GM23248 (cell line): ENCODE measurements around the gene CACNG4. TPM values are rescaled to one million over a fixed set of nuclear protein-coding genes. Genes with fewer than 3 reads are reported as not detected.

Experiments used
- DNase-seq: peaks from one replicate; pipeline ENCODE4 v3.0.0-alpha.2; 2015
- H2AFZ ChIP-seq: fragments of 200-600 bp; sonication (generic); 2 replicates; pipeline ENCODE4 v1.6.1; 2016; ENCODE audit warnings: antibody characterized with exemption
- H3F3A ChIP-seq: fragments of 200-600 bp; sonication (generic); 2 replicates; pipeline ENCODE4 v1.6.1; 2016; ENCODE audit warnings: mild to moderate bottlenecking, antibody characterized with exemption, mixed run types; ENCODE audit not compliant: insufficient read depth
- H3K27ac ChIP-seq: fragments of 200-600 bp; sonication (generic); 2 replicates; pipeline ENCODE4 v1.5.1; 2016; ENCODE audit warnings: mild to moderate bottlenecking
- H3K27me3 ChIP-seq: fragments of 200-600 bp; sonication (generic); replicated peaks from 2 replicates; pipeline ENCODE4 v1.6.1; 2016; ENCODE audit warnings: mild to moderate bottlenecking; ENCODE audit not compliant: insufficient read depth
- H3K36me3 ChIP-seq: fragments of 200-600 bp; sonication (generic); 2 replicates; pipeline ENCODE4 v1.6.1; 2016; ENCODE audit warnings: low read depth, mild to moderate bottlenecking
- H3K4me1 ChIP-seq: fragments of 200-600 bp; sonication (generic); 2 replicates; pipeline ENCODE4 v1.6.1; 2016; ENCODE audit warnings: mild to moderate bottlenecking; ENCODE audit not compliant: insufficient read depth
- H3K4me2 ChIP-seq: fragments of 200-600 bp; sonication (generic); one replicate; pipeline ENCODE4 v1.6.1; 2016; ENCODE audit warnings: mild to moderate bottlenecking; ENCODE audit not compliant: unreplicated experiment
- H3K4me3 ChIP-seq: fragments of 200-600 bp; sonication (generic); 2 replicates; pipeline ENCODE4 v1.5.1; 2016; ENCODE audit warnings: mild to moderate bottlenecking
- H3K79me2 ChIP-seq: fragments of 200-600 bp; sonication (generic); 2 replicates; pipeline ENCODE4 v1.6.1; 2016; ENCODE audit warnings: mild to moderate bottlenecking; ENCODE audit not compliant: insufficient read depth
- H3K9ac ChIP-seq: fragments of 200-600 bp; sonication (generic); 2 replicates; pipeline ENCODE4 v1.6.1; 2016; ENCODE audit warnings: mild to moderate bottlenecking
- H3K9me2 ChIP-seq: fragments of 200-600 bp; sonication (generic); 2 replicates; pipeline ENCODE4 v1.6.1; 2016; ENCODE audit warnings: mixed run types, mild to moderate bottlenecking, moderate library complexity; ENCODE audit not compliant: insufficient read depth
- H3K9me3 ChIP-seq: fragments of 200-600 bp; sonication (generic); one replicate; pipeline ENCODE4 v1.6.1; 2017; ENCODE audit warnings: low read depth
- H4K20me1 ChIP-seq: fragments of 200-600 bp; sonication (generic); 2 replicates; pipeline ENCODE4 v1.6.0; 2016; ENCODE audit not compliant: insufficient read depth
- EZH2 ChIP-seq: fragments of 200-600 bp; sonication (generic); IDR thresholded peaks from 2 replicates; pipeline ENCODE4 v1.6.1; 2018; ENCODE audit warnings: antibody characterized with exemption, mild to moderate bottlenecking; ENCODE audit not compliant: insufficient read depth, poor library complexity, severe bottlenecking
- EZH2phosphoT487 ChIP-seq: fragments of 200-600 bp; sonication (generic); IDR thresholded peaks from 2 replicates; pipeline ENCODE4 v1.6.1; 2018; ENCODE audit warnings: antibody characterized with exemption, moderate library complexity, mild to moderate bottlenecking, low read depth; ENCODE audit not compliant: insufficient read depth
- WGBS, 2 experiments: methylation state at CpG; one replicate each; pipeline ENCODE4 v1.1.6; 2015 to 2017; ENCODE audit warnings: low lambda C conversion rate in 2 of 2, low coverage in 1 of 2; ENCODE audit errors: missing lambda C conversion rate in 2 of 2; 5-methylcytosine and 5-hydroxymethylcytosine counted together
- in situ Hi-C: fragments of 300-500 bp; cut with MboI; formaldehyde crosslinking; loops from 2 replicates; pipeline ENCODE4 v1.15.0; 2020
- polyA plus RNA-seq: library from polyadenylated mRNA; unstranded; fragments of >200 nt; fragmentation: Nextera tagmentation; extraction: Ambion mirVana; gene quantifications from 2 replicates; pipeline ENCODE4 v1.2.1, GENCODE V29; 2016
- total RNA-seq: library from RNA; depleted of rRNA; stranded (reverse); fragments of >200 nt; shearing (Covaris generic); gene quantifications from 2 replicates; pipeline ENCODE4 v1.2.3, GENCODE V29; 2014

Gene CACNG4
- total and polyA plus RNA-seq, 2 experiments from 2014 or later, result not detected

DNA sequence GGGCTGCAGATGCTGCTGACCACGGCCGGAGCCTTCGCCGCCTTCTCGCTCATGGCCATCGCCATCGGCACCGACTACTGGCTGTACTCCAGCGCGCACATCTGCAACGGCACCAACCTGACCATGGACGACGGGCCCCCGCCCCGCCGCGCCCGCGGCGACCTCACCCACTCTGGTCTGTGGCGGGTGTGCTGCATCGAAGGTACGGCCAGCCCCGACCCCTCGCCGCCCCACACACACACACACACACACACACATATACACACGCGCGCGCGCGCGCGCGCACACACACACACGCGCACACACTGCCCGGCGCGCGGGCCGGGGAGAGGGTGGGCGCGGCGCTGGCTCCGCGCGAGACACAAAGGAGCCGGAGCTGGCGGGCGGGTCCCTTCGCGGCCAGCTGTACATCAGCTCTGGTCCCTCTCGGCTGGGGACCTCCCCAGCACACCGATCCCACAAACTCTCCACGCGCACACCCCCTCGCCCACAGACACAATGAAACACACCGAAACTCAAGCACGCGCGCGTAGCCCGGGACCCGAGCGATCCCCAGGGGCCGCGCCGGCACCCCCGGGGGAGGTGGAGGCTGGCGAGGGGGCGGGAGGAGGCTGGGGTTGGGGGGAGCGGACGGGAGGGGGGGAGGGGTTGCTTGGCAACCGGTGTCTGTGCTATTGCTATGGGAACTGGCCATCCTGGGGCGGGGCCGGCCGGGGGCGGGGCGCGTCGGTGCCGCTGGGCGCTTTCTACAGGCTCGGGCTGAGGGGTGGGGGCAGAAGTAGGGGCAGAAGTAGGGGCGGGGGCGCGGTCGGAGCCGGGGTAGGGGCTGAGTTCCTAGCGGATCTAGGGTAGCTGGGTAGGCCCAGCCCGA is 658 bp downstream of the CACNG4 start:
- Histone ChIP-seq H3K4me3 (peak overlapping the region; percentile 35; the same call in 1 of the 2 replicates), H4K20me1 (no peaks in the 10 kb centered on the region), H3K9ac (no peak overlapping the region), H3K27me3 (peaks cover 76% of the 10 kb centered on the region), H3K79me2 (no peaks in the 10 kb centered on the region), H3K36me3 (no peaks in the 10 kb centered on the region), H3K4me1 (no peaks in the 10 kb centered on the region), H3K9me2 (no peaks in the 10 kb centered on the region), H3K4me2 (no peak overlapping the region), H2AFZ (no peak overlapping the region), H3K9me3 (no peaks in the 10 kb centered on the region), H3K27ac (no peak overlapping the region), H3F3A (no peaks in the 10 kb centered on the region)
- WGBS, 2 experiments, result 1 to 3% methylated on average over 26 to 84 of the region's 92 CpGs
- in situ Hi-C loops, result no loop called here
- no peak for TF ChIP-seq EZH2
- TF ChIP-seq EZH2phosphoT487, result peak; percentile 74; the same call in 1 of the 2 replicates
- DNase-seq, result no peak

DNA sequence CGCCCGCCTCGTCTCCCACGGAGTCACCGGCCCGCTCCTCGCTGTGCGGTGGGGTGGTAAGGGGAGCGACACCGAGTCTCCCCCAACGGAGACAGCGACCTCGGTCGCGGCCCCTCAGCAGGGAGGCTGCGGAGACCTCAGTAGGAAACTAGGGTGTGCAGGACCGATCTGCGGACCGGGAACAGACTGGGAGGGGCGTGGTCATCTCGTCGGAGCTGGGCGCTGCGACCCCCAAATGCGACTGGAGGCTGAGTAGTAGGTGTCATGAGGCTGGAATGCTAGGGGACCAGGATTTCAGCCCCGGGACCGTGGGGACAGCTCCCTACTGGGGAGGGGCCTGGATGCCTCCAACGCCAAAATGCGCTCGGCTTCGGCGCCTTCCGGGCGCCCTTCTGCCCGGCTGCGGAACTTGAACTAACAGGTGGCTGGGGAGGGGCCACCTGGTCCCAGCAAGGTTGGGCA is 1.3 kb downstream of the CACNG4 start:
- no peaks in the 10 kb centered on the region for H3K36me3 ChIP-seq
- no peak overlapping the region for H2AFZ ChIP-seq
- H3K4me1 ChIP-seq, result no peaks in the 10 kb centered on the region
- H3K9me2 ChIP-seq, result no peaks in the 10 kb centered on the region
- in situ Hi-C loops, result no loop called here
- no peaks in the 10 kb centered on the region for H3F3A ChIP-seq
- no peak for DNase-seq
- no peak overlapping the region for H3K4me2 ChIP-seq
- H3K27ac ChIP-seq, result no peak overlapping the region
- no peaks in the 10 kb centered on the region for H3K79me2 ChIP-seq
- H4K20me1 ChIP-seq, result no peaks in the 10 kb centered on the region
- no peak overlapping the region for H3K4me3 ChIP-seq
- 5% methylated on average over 30 to 36 of the region's 36 CpGs for WGBS, 2 experiments
- no peaks in the 10 kb centered on the region for H3K9me3 ChIP-seq
- H3K9ac ChIP-seq, result no peak overlapping the region
- TF ChIP-seq EZH2 (peak; percentile 98), EZH2phosphoT487 (peak; percentile 11; the same call in 1 of the 2 replicates)
- peaks cover 77% of the 10 kb centered on the region for H3K27me3 ChIP-seq

GRCh38 chr17:66966298-66966697 is 1.8 kb downstream of the CACNG4 start:
- DNase-seq, result no peak
- Histone ChIP-seq H4K20me1 (no peaks in the 10 kb centered on the region), H3K27ac (no peak overlapping the region), H3K79me2 (no peaks in the 10 kb centered on the region), H2AFZ (no peak overlapping the region), H3K36me3 (no peaks in the 10 kb centered on the region), H3K4me3 (no peak overlapping the region), H3K9me3 (no peaks in the 10 kb centered on the region), H3K4me2 (no peak overlapping the region), H3K9ac (no peak overlapping the region), H3K27me3 (peaks cover 79% of the 10 kb centered on the region), H3K4me1 (no peaks in the 10 kb centered on the region), H3K9me2 (no peaks in the 10 kb centered on the region), H3F3A (no peaks in the 10 kb centered on the region)
- 2 to 3% methylated on average over 11 of the region's 11 CpGs for WGBS, 2 experiments
- peak; percentile 96 for TF ChIP-seq EZH2
- TF ChIP-seq EZH2phosphoT487, result peak; percentile 71; the same call in 1 of the 2 replicates
- in situ Hi-C loops, result no loop called here

DNA sequence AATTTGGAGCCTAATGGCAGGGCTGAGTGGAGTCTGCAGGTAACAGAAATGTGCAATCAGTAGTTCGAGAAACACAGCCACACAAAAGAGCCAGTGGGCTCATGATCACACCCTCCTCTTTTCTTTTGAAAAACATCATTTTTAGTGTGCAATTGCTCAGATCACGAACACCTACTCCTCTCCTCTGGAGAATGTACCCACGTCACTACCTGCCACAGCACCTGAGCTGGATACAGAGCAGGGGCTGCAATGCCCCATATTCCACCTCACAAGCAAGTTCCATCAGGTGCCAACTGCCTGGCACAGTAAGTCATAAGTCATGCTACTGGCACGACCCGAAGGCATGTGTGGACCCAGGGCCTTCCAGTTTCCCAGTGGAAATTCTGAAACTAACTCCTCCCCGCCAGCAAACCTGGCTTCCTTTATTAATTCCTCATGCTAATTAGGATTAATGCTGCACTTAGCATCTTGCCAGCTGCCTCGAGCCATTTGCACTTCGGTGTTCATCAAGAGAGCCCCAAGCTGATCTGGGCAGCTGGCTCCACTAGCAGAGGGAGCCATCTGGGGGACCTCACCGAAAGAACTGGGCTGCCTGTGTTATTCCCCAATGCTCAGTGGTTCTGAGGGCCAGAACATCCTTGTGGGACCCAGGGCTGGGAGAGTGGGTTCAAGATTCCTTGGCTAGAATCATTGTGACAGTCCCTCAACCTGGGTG is 2.4 kb downstream of the CACNG4 start:
- no peak overlapping the region for H2AFZ ChIP-seq
- H3K9me3 ChIP-seq, result no peaks in the 10 kb centered on the region
- H3K9ac ChIP-seq, result no peak overlapping the region
- no peaks in the 10 kb centered on the region for H3F3A ChIP-seq
- H3K27ac ChIP-seq, result no peak overlapping the region
- no peaks in the 10 kb centered on the region for H4K20me1 ChIP-seq
- WGBS, 2 experiments, result 43 to 46% methylated on average over 9 of the region's 9 CpGs
- H3K79me2 ChIP-seq, result no peaks in the 10 kb centered on the region
- in situ Hi-C loops, result no loop called here
- H3K4me1 ChIP-seq, result no peaks in the 10 kb centered on the region
- H3K9me2 ChIP-seq, result no peaks in the 10 kb centered on the region
- peak; percentile 61 for TF ChIP-seq EZH2
- TF ChIP-seq EZH2phosphoT487, result 0 out of 2 replicates have a peak, but pooled peaks have one; percentile 5
- H3K4me3 ChIP-seq, result no peak overlapping the region
- H3K36me3 ChIP-seq, result no peaks in the 10 kb centered on the region
- peaks cover 77% of the 10 kb centered on the region for H3K27me3 ChIP-seq
- H3K4me2 ChIP-seq, result no peak overlapping the region
- DNase-seq, result no peak
